GM12878 (cell line): ENCODE measurements around the gene CDC42SE2. TPM values are rescaled to one million over a fixed set of nuclear protein-coding genes. Genes with fewer than 3 reads are reported as not detected.
"Not testable (repeated sequence)": the region's sequence is repeated elsewhere in the genome, so short reads cannot be mapped to it uniquely, and the experiment has no call there.

Source experiments
- ATAC-seq: fragments of 200-7000 bp; cut with Tn5 transposase; 3 replicates; pipeline ENCODE4 v1.9.1; 2020; ENCODE audit warnings: mild to moderate bottlenecking, moderate library complexity
- BruUV-seq: library from RNA; stranded (reverse); fragments of 400-500 nt; replicated peaks from 2 replicates; lab custom pipeline; 2021; lab: Mats Ljungman, UMichigan
- CTCF ChIA-PET: fragments of 300-600 bp; sonication (Branson Sonifier 250); formaldehyde crosslinking; extraction: SDS; loops from one replicate; lab custom pipeline; 2021; ENCODE audit warnings: inconsistent platforms; lab: Yijun Ruan, JAX
- POLR2A ChIA-PET: fragments of 350-600 bp; formaldehyde crosslinking; extraction: SDS; loops from one replicate; lab custom pipeline; 2021; ENCODE audit warnings: inconsistent platforms; lab: Charles Lee
- RAD21 ChIA-PET: fragments of 300-600 bp; sonication (Branson Sonifier 250); formaldehyde crosslinking; loops from one replicate; lab custom pipeline; 2023; ENCODE audit warnings: antibody characterized with exemption; ENCODE audit not compliant: unreplicated experiment; lab: Charles Lee
- SMC1A ChIA-PET: fragments of 300-600 bp; sonication (Branson Sonifier 250); formaldehyde crosslinking; loops from one replicate; lab custom pipeline; 2023; ENCODE audit not compliant: unreplicated experiment, uncharacterized antibody; lab: Charles Lee
- DNase-seq: peaks from one replicate; pipeline ENCODE4 v3.0.0-alpha.2; 2011; ENCODE audit warnings: low read depth, low spot score
- FAIRE-seq: peaks from 3 replicates; lab custom pipeline; 2011; peaks lifted over from hg19 to GRCh38; lab: Jason Lieb, UNC
- H2AFZ ChIP-seq: 2 replicates; pipeline ENCODE4 v1.6.0; 2011; ENCODE audit warnings: low read depth, low read length, control low read depth; ENCODE audit not compliant: control insufficient read depth
- H3K27ac ChIP-seq: 2 replicates; pipeline ENCODE4 v1.5.1; 2011; ENCODE audit warnings: control low read depth; ENCODE audit not compliant: control insufficient read depth, insufficient read depth
- H3K27me3 ChIP-seq, 2 experiments: replicated peaks in 1 of 2; 2 replicates each; pipeline versions ENCODE4 v1.6.0 to v1.6.1; 2011; ENCODE audit warnings: low read length in 1 of 2; ENCODE audit not compliant: control insufficient read depth in 2 of 2, insufficient read depth in 2 of 2
- H3K36me3 ChIP-seq, 2 experiments: 2 replicates each; pipeline ENCODE4 v1.5.1; 2011; ENCODE audit warnings: low read length in 1 of 2; ENCODE audit not compliant: control insufficient read depth in 2 of 2, insufficient read depth in 2 of 2
- H3K4me1 ChIP-seq: 2 replicates; pipeline ENCODE4 v1.6.1; 2011; ENCODE audit warnings: mild to moderate bottlenecking, low read length, moderate library complexity, mixed read lengths; ENCODE audit not compliant: control insufficient read depth, insufficient read depth
- H3K4me2 ChIP-seq: 2 replicates; pipeline ENCODE4 v1.6.0; 2011; ENCODE audit warnings: control low read depth; ENCODE audit not compliant: control insufficient read depth, insufficient read depth
- H3K4me3 ChIP-seq: fragments of 200-600 bp; sonication (generic); 2 replicates; pipeline ENCODE4 v1.5.1; 2016
- H3K79me2 ChIP-seq: 2 replicates; pipeline ENCODE4 v1.6.0; 2011; ENCODE audit warnings: low read length; ENCODE audit not compliant: control insufficient read depth, insufficient read depth
- H3K9ac ChIP-seq: 2 replicates; pipeline ENCODE4 v1.8.0; 2011; ENCODE audit warnings: low read length, control low read depth, mixed read lengths; ENCODE audit not compliant: control insufficient read depth, insufficient read depth
- H3K9me3 ChIP-seq: replicated peaks from 3 replicates; pipeline ENCODE4 v1.5.1; 2011; ENCODE audit warnings: mild to moderate bottlenecking, low read length; ENCODE audit not compliant: control insufficient read depth, insufficient read depth
- H4K20me1 ChIP-seq: 2 replicates; pipeline ENCODE4 v1.6.0; 2011; ENCODE audit not compliant: control insufficient read depth, insufficient read depth
- BMI1 ChIP-seq: fragments of 450-650 bp; IDR thresholded peaks from 2 replicates; pipeline ENCODE4 v1.6.1; 2016; ENCODE audit warnings: mild to moderate bottlenecking, moderate library complexity, borderline replicate concordance
- ESRRA ChIP-seq: IDR thresholded peaks from 2 replicates; pipeline ENCODE4 v1.6.1; 2012; ENCODE audit warnings: mild to moderate bottlenecking, low read length, improper control_type of control experiment
- GATAD2B ChIP-seq: fragments of 450-650 bp; conservative IDR thresholded peaks from 2 replicates; pipeline ENCODE4 v1.6.1; 2017; ENCODE audit warnings: low read depth, mild to moderate bottlenecking, moderate library complexity
- PKNOX1 ChIP-seq: fragments of 450-650 bp; IDR thresholded peaks from 2 replicates; pipeline ENCODE4 v1.6.1; 2016; ENCODE audit warnings: mild to moderate bottlenecking
- WGBS: methylation state at CpG from one replicate; pipeline ENCODE4 v1.1.6; 2016; ENCODE audit warnings: low lambda C conversion rate; ENCODE audit not compliant: insufficient replicate concordance, insufficient coverage; ENCODE audit errors: missing lambda C conversion rate; 5-methylcytosine and 5-hydroxymethylcytosine counted together
- in situ Hi-C: fragments of 300-500 bp; cut with MboI; formaldehyde crosslinking; loops from 9 replicates; pipeline ENCODE4 v1.14.3; 2018; ENCODE audit warnings: mixed read lengths
- intact Hi-C: fragments of 100-400 bp; cut with micrococcal nuclease; formaldehyde crosslinking; loops from one replicate; pipeline ENCODE4 v1.14.2; 2022; ENCODE audit not compliant: unreplicated experiment
- polyA plus RNA-seq, 11 experiments: library from polyadenylated mRNA; depleted of rRNA in 4 of 11; unstranded in 6 of 11; stranded (reverse) in 5 of 11; fragments of >200 nt; fragmentation: Nextera tagmentation in 4 of 11; fragmentation: Illumina TruSeq in 1 of 11; extraction: Ambion mirVana in 4 of 11; extraction: Trizol in 1 of 11; gene quantifications; 1 replicate in 1 of 11; 2 replicates in 10 of 11; pipeline versions ENCODE4 v1.2.1 to v1.2.3, GENCODE V29; 2011 to 2016; ENCODE audit warnings: inconsistent platforms in 2 of 11, missing spikeins in 2 of 11, low read depth in 1 of 11
- total RNA-seq, 4 experiments: library from RNA; depleted of rRNA in 3 of 4; stranded (reverse); fragments of >200 nt in 3 of 4; fragmentation: Illumina TruSeq in 1 of 4; extraction: Trizol in 1 of 4; gene quantifications; 2 replicates each; pipeline versions ENCODE4 v1.2.1 to v1.2.3, GENCODE V29; 2013 to 2021
- TF ChIP-seq, protein P1 (sequence below): fragments of 450-650 bp; IDR thresholded peaks from 2 replicates; pipeline ENCODE4 v1.6.1; 2017; ENCODE audit warnings: borderline replicate concordance
- TF ChIP-seq, protein P2 (sequence below): fragments of 450-650 bp; formaldehyde crosslinking; IDR thresholded peaks from 2 replicates; pipeline ENCODE4 v1.4.0; 2020; ENCODE audit warnings: mild to moderate bottlenecking, moderate library complexity
- TF ChIP-seq, protein P3 (sequence below): IDR thresholded peaks from 2 replicates; pipeline ENCODE4 v1.6.1; 2012; ENCODE audit warnings: low read depth, low read length, improper control_type of control experiment

The CDC42SE2 gene
- total and polyA plus RNA-seq, 10 of the 15 experiments (the other 5 are each of a cell fraction or from before 2014, with no cell fraction given) = 57.0 to 148 (median 80.3) TPM

- FAIRE-seq (no peak), ATAC-seq (no peak), DNase-seq (no peak)
- SMC1A ChIA-PET = interaction anchor here (1.0 kb wide), 1 partner anchor 41 kb away, joined by 3 read pairs; no protein-coding TSS in a partner anchor
- H3K36me3 ChIP-seq = peaks cover 1 to 20% of the 10 kb centered on the region in 2 experiments
- WGBS = 95% methylated on average over 4 of the region's 4 CpGs
- H3K9me3 ChIP-seq = peaks cover 19% of the 10 kb centered on the region
- BruUV-seq = no TSS peak
- TF ChIP-seq ESRRA (no peak), GATAD2B (no peak), BMI1 (no peak), PKNOX1 (no peak)
- TF ChIP-seq, protein P1, sequence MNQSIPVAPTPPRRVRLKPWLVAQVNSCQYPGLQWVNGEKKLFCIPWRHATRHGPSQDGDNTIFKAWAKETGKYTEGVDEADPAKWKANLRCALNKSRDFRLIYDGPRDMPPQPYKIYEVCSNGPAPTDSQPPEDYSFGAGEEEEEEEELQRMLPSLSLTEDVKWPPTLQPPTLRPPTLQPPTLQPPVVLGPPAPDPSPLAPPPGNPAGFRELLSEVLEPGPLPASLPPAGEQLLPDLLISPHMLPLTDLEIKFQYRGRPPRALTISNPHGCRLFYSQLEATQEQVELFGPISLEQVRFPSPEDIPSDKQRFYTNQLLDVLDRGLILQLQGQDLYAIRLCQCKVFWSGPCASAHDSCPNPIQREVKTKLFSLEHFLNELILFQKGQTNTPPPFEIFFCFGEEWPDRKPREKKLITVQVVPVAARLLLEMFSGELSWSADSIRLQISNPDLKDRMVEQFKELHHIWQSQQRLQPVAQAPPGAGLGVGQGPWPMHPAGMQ = no peak
- TF ChIP-seq, protein P2, sequence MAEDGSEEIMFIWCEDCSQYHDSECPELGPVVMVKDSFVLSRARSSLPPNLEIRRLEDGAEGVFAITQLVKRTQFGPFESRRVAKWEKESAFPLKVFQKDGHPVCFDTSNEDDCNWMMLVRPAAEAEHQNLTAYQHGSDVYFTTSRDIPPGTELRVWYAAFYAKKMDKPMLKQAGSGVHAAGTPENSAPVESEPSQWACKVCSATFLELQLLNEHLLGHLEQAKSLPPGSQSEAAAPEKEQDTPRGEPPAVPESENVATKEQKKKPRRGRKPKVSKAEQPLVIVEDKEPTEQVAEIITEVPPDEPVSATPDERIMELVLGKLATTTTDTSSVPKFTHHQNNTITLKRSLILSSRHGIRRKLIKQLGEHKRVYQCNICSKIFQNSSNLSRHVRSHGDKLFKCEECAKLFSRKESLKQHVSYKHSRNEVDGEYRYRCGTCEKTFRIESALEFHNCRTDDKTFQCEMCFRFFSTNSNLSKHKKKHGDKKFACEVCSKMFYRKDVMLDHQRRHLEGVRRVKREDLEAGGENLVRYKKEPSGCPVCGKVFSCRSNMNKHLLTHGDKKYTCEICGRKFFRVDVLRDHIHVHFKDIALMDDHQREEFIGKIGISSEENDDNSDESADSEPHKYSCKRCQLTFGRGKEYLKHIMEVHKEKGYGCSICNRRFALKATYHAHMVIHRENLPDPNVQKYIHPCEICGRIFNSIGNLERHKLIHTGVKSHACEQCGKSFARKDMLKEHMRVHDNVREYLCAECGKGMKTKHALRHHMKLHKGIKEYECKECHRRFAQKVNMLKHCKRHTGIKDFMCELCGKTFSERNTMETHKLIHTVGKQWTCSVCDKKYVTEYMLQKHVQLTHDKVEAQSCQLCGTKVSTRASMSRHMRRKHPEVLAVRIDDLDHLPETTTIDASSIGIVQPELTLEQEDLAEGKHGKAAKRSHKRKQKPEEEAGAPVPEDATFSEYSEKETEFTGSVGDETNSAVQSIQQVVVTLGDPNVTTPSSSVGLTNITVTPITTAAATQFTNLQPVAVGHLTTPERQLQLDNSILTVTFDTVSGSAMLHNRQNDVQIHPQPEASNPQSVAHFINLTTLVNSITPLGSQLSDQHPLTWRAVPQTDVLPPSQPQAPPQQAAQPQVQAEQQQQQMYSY (CRISPR knock-in tag) = no peak
- TF ChIP-seq, protein P3, sequence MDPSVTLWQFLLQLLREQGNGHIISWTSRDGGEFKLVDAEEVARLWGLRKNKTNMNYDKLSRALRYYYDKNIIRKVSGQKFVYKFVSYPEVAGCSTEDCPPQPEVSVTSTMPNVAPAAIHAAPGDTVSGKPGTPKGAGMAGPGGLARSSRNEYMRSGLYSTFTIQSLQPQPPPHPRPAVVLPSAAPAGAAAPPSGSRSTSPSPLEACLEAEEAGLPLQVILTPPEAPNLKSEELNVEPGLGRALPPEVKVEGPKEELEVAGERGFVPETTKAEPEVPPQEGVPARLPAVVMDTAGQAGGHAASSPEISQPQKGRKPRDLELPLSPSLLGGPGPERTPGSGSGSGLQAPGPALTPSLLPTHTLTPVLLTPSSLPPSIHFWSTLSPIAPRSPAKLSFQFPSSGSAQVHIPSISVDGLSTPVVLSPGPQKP = no peak
- POLR2A ChIA-PET = no interaction called here
- in situ Hi-C loops (no loop called here), intact Hi-C loops (no loop called here)
- H2AFZ ChIP-seq = no peak overlapping the region
- no peak overlapping the region for H3K9ac ChIP-seq
- peaks cover 43% of the 10 kb centered on the region for H3K79me2 ChIP-seq
- no peaks in the 10 kb centered on the region; the same call in 1 of the 2 replicates for H4K20me1 ChIP-seq
- no peak overlapping the region for H3K27ac ChIP-seq
- H3K4me1 ChIP-seq = no peaks in the 10 kb centered on the region
- H3K27me3 ChIP-seq = no peaks in the 10 kb centered on the region
- H3K4me2 ChIP-seq = no peak overlapping the region
- RAD21 ChIA-PET = no interaction called here
- H3K4me3 ChIP-seq = no peak overlapping the region
- CTCF ChIA-PET = interaction anchor here (1.5 kb wide), 1 partner anchor 13 kb away, joined by 3 read pairs; no protein-coding TSS in a partner anchor
These were observed 74.2 kb downstream of the CDC42SE2 start for GRCh38 chr5:131338051-131338453.

DNA sequence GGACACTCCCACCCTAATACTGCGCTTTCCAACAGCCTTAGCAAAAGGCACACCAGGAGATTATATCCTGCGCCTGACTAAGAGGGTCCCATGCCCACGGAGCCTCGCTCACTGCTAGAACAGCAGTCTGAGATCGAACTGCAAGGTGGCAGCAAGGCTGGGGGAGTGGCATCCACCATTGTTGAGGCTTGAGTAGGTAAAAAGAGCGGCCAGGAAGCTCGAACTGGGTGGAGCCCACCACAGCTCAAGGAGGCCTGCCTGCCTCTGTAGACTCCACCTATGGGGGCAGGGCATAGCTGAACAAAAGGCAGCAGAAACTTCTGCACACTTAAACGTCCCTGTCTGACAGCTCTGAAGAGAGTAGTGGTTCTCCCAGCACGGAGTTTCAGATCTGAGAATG, 80.4 kb downstream of the CDC42SE2 start:
- H3K9ac ChIP-seq, intact Hi-C loops, DNase-seq, BruUV-seq, CTCF ChIA-PET, POLR2A ChIA-PET, FAIRE-seq, H3K4me3 ChIP-seq, ATAC-seq, H2AFZ ChIP-seq, in situ Hi-C loops, H4K20me1 ChIP-seq, H3K27ac ChIP-seq, H3K36me3 ChIP-seq, H3K9me3 ChIP-seq, RAD21 ChIA-PET, SMC1A ChIA-PET, H3K4me1 ChIP-seq, H3K4me2 ChIP-seq, H3K27me3 ChIP-seq: not testable (repeated sequence)
- H3K79me2 ChIP-seq = peaks cover 22% of the 10 kb centered on the region
- 86% methylated on average over 9 of the region's 9 CpGs for WGBS
